HT-29 (cell line): ENCODE data around the gene RTL10. TPM values are rescaled to one million over a fixed set of nuclear protein-coding genes. Genes with fewer than 3 reads are reported as not detected.

Experiments
- DNase-seq: peaks from one replicate; pipeline ENCODE4 v3.0.0-alpha.2; 2015; ENCODE audit warnings: low spot score
- total RNA-seq: library from RNA; depleted of rRNA; stranded (reverse); fragments of >200 nt; shearing (Covaris generic); gene quantifications from 2 replicates; pipeline ENCODE4 v1.2.3, GENCODE V29; 2014

RTL10 gene
- total RNA-seq, 1 experiment from 2014 or later = 42.8 TPM

- peak; percentile 29 for DNase-seq
These were observed 30.3 kb downstream of the RTL10 start for GRCh38 chr22:19824212-19824925.

DNA sequence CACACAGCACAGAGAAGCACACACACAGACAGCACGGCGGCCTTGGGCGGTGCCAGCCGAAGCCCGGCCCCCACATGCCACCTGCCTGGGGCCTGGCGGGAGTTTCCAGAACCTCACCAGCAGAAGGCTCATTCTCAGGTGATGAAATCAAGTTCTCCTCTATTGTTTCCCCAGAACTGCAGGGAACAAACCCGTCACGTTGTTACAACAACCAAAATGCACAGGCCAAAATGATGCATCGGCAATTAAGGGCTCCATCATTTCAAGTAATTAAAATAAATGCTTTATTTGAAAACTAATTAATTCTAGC lies 30.8 kb downstream of the RTL10 start:
- peak; percentile 50 for DNase-seq

DNA sequence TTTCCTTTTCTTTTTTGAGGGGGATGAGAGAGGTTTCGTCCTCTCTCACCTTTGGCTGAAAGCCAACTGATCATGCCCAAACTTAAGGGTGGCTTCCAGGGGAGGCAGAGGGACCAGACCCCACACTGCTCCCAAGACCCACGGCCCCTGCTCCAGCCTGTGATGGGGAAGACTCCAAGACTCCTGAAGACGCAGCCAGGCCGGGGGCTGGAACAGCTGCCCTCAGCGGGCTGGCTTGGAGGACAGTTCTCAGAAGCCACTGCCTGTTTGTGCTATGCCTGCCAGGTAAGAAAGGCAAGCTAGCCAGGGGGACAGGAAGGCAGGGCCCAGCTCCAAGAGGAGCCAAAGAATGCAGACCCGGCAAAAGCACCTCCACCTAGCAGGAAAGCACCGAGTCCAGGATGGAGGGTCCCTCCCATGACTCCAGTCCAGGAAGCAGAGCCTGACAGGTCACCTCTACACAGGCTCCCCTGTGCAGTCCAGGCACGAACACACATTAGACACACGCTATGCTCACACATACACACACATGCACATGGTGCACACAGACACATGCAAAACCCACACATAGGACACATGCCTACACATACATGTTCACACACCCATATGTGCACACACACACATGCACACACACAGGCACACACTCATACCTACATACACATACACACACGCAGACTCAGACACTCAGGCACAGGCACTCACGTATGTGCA lies 31.3 kb downstream of the RTL10 start:
- no peak for DNase-seq

DNA sequence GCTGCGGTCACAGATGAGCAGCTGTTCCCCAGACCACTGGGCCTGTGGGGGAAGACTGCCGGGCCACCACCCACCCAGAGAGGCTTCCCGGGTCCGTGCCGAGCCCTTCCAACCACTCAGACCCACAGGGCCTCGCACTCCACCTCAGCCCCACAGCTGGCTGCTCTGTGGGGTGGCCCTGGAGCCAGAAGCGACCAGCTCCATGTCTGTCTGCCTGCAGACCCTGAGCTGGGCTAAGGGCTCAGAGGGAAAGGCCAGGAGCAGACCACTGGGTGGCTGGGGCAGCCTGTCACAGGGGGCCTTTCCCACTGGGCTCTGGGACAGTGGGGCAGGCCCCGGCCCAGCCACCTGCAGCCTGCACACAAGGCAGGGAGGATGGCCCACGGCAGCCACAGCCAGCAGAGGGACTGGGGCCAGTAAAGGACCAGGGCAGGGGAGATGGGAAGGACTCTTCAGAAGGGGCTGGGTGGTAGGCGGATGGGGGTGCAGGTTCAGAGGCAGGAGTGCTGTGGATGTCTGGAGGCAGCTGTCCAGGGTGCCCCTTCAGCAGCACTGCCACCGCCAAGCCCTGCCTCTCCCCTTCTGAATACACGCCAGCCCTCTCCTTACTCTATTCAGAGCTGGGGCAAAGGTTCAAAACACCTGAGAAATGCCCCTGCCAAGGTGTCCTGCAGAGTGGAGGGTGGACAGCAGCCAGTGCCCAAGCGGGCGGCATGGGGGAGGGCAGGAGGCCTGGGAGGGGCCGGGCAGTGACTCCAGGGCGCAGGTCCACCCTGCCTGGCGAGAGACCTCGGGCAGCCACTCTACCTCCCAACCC lies 32.2 kb downstream of the RTL10 start:
- no peak for DNase-seq

- no peak for DNase-seq
These were observed 33.0 kb downstream of the RTL10 start for GRCh38 chr22:19821523-19822300.

DNA sequence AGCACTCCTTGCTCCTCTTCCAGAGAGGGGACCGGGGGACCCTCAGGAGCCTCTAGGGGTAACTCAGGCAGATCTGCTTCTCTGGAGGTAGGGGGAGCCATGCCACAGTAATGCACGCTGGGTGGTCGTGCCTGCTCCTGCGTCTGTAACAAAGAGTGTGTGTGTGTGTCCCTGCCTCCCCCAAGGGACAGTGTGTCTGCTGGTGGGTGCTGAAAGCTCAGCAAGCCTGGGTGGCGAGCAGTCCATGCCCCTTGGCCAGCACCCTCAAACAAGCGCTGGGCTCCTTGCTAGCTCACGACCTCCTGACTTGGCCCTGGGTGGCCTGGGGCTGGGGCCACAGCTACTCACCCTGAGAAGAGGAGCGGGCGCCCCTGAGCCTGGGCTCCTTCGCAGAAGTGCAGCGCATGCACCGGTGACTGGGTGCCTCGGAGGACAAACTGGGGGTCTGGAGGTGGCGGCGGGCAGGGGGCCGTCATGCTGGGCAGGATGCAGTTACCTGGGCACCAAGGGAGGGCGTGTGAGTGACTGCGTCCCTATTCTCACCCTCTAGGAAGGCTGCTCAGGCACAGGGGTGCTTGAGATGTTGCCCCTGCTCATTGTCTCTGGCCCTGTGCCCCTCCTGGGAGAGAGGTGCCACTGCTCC lies 33.7 kb downstream of the RTL10 start:
- DNase-seq = no peak

- DNase-seq = no peak
These were observed 34.5 kb downstream of the RTL10 start for GRCh38 chr22:19819911-19820879.

GRCh38 chr22:19819208-19819910 lies 35.3 kb downstream of the RTL10 start:
- DNase-seq = no peak

- no peak for DNase-seq
These were observed 36.1 kb downstream of the RTL10 start for GRCh38 chr22:19818324-19819207.

- DNase-seq = no peak
These were observed 38.1 kb downstream of the RTL10 start for GRCh38 chr22:19816372-19817119.

DNA sequence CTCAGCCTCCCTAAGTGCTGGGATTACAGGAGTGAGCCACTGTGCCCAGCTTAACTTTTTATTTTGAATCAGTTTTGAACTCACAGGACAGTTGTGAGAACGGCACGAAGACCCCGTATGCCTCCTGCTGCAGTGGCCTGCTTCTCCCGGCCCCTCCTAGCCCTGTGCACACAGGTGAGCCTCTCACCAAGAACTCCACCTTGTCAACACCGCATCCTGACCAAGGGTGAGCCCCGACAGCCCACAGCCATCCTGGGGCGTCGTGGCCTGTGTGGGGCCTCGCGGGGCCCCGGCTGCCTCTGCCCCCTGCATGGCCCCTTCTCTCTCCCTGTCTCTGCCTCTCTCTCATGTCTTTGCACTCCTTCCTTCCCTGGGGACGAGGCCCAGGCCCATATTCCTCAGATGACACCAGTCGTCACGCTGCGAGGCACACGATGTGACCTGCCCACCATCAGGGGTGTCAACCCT lies 38.8 kb downstream of the RTL10 start:
- DNase-seq = no peak

GRCh38 chr22:19815093-19815822 lies 39.4 kb downstream of the RTL10 start:
- DNase-seq = no peak

DNA sequence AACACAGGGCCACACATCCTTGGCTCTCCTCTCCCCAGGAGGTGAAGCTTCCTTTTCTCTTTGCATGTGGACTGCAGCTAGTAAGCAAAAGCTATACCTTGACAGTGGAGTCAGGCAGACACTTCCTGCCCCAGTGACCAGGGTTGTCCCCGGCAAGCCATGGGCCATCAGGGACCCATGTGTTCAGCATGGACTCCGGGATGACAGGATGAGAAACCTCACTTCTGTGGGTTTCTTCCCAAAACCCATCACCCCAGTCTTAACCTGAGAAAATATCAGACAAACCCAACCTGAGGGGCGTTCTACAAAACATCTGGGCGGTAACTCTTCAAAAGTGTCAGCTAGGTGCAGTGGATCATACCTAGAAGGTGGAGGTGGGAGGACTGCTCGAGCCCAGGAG lies 40.2 kb downstream of the RTL10 start:
- no peak for DNase-seq

- DNase-seq = no peak
These were observed 41.8 kb downstream of the RTL10 start for GRCh38 chr22:19812910-19813309.

DNA sequence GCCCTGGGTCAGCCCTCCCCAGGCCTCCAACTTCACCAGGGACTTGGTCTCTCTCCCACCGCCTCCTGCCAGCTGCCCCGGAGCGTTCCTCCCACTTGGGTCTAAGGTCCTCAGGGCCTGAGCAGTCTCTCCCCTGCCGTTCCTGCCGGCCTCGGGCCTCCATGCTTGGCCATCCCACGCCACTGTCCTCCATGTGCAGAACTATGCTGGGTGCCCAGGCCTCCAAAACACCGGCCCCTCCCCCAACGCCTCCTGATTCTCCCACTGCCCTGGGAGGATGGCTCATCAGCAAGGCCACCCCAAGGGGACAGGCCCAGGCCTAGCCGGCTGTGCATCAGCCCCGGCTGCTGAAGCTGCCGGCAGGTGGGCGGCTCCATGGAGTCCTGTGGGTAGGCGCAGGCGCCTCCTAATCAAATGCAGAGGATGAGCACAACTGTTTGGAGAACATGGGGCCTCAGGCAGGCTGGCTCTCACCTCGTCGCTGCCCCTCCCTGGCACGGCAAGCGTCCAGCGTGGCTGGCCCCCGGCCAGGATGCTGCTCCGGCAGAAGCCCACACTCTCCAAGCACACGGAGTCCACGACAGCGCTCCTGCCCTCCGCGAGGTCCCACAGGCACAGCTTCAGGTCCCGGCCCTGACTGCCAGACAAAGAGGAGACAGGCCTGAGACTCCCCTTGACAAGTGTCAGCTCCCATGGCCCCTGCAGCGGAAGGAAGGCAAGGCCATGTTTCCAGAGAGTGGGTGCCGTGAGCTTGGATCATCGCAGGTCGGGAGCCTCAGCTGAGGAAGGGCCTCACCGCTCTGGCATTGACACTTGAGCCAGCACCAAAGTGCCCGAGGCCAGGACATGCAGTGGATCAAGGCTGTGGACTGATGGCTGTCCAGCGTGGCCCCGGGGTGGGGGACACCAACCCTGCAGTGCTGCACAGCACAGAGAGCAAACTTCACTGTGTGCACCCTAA lies 42.6 kb downstream of the RTL10 start:
- no peak for DNase-seq

- no peak for DNase-seq
These were observed 43.5 kb downstream of the RTL10 start for GRCh38 chr22:19811211-19811621.
